HG02623 (cell line): Measurements from ENCODE around the gene SMIM36.
"Not testable (repeated sequence)": the region's sequence is repeated elsewhere in the genome, so short reads cannot be mapped to it uniquely, and the experiment has no call there.

Experiments
- ATAC-seq: cut with Tn5 transposase; IDR thresholded peaks from one replicate; pipeline ENCODE4 v1.9.1; 2021; ENCODE audit warnings: moderate library complexity; ENCODE audit not compliant: unreplicated experiment

Gene SMIM36

DNA sequence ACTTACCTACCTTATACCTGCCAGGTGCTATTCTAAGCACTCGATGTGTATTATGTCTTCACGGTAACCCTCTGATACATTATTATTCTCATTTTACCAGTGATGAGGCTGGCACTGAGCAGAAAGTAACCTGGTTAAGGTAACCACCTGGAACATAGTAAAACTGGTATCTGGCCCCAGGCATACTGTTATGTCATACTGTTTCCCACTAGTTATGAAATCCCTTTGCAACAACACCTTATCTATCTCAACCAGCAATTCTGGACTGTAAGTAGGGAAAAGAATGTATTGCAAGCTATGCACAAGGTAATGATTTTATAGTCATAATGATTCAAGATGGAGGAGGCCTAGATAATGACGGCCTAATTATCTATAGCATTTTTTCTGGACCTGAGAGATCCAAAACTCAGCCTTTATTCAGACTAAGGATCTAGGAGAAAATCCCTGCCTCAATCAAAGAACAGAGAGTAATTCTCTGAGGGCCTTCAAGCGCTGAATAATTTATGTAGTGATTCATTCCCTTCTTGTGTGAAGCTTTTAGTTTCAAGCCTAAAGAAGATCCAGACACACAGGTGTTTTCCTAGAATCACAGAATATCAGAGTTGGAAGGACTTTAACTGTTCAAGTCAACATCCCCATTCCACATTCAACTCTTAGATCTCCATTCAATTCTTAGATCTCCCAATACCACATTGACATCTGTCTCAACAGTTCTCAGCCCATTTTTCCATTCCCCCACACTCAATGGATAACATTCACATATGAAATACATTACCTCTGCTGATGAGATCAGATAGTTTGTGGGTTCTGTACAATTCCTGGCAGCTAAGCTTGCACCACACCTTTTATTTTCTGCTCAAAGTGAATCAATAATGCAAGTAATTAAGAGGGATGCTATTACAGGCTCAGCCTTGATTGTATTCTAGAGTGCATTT, 74.8 kb downstream of the SMIM36 start:
- peak; percentile 17 for ATAC-seq

- ATAC-seq, result no peak
Observed at GRCh38 chr17:55435408-55435807, 75.8 kb downstream of the SMIM36 start.

- ATAC-seq, result no peak
Observed at GRCh38 chr17:55434721-55435120, 76.5 kb downstream of the SMIM36 start.

- ATAC-seq, result no peak
Observed at GRCh38 chr17:55433629-55434422, 77.4 kb downstream of the SMIM36 start.

- no peak for ATAC-seq
Observed at GRCh38 chr17:55433029-55433628, 78.1 kb downstream of the SMIM36 start.

DNA sequence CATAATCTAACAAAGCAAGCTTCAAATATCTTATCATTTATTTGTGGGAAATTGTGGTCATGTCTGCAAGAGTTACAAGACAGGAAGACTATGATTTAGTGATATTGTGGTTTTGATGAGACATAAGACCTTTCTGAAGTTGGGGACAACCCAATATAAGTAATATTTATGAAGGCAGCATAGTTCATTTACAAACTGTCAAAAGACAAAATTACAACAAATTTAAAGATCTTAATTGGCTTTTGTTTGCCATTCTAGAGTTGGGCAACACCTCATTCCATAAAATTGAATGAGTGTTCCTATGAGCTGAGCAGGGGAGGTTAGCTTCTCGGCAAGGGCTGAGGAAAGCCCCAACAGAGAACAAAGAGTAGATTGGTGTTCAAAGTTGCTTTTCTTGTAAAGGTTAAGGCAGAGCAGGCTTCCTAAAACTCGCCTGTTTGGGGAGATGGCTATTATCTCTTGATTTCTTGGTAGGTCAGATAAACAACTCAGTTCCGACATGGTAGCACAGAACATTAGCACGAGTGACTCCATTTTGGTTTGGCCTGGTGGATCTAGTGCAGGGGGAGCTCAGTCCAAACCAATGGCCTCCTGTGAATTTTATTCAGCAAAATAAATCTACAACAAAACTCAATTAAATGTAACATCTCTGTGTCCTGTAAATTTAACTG, 78.8 kb downstream of the SMIM36 start:
- ATAC-seq, result no peak

GRCh38 chr17:55431914-55432313, 79.3 kb downstream of the SMIM36 start:
- not testable (repeated sequence) for ATAC-seq

- ATAC-seq, result no peak
Observed at GRCh38 chr17:55430541-55431288, 80.5 kb downstream of the SMIM36 start.

- no peak for ATAC-seq
Observed at GRCh38 chr17:55427587-55427882, 83.7 kb downstream of the SMIM36 start.

- peak; percentile 55 for ATAC-seq
Observed at GRCh38 chr17:55426851-55427586, 84.2 kb downstream of the SMIM36 start.

DNA sequence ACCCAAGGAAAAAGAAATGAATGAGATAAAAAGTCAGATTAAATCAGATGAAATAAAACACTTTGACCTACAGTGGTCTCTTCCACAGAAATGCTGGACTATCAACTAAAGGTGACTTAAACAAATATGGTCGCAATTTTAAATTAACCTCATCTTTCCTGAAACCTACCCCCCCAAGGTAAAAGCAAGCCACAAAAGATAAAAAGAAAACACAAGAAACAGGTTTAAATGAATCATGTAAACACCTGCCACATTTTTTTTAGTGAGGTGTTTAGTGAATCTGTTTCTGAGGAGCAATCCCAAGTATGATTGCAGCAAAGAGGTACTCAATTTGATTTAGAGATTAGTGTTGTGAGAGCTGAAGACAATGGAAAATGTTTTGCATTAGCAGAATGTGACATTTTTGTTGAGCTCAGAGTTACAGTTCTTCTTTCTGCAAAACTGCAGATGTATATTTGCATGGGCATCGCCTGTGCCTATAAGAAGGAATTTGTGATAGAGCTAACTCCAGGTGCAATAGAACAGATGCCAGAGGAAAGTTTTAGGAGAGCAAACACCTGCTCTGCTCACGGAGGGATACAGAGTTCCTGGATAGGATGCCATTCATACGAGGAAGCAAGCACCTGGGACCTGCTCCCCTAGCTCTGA, 86.2 kb downstream of the SMIM36 start:
- ATAC-seq, result no peak

GRCh38 chr17:55423535-55423934, 87.7 kb downstream of the SMIM36 start:
- ATAC-seq, result no peak

DNA sequence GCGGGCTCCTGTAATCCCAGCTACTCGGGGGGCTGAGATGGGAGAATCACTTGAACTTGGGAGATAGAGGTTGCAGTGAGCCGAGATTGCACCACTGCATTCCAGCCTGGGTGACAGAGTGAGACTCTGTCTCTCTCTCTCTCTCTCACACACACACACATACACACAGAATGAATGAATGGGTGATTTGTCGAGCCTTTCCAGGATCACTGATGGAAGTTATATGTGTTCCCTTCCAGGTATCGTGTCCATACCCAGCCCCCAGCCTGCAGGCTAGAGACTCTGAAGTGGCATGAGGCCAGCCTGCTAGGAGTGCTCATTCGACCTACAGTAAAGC, 88.5 kb downstream of the SMIM36 start:
- not testable (repeated sequence) for ATAC-seq

DNA sequence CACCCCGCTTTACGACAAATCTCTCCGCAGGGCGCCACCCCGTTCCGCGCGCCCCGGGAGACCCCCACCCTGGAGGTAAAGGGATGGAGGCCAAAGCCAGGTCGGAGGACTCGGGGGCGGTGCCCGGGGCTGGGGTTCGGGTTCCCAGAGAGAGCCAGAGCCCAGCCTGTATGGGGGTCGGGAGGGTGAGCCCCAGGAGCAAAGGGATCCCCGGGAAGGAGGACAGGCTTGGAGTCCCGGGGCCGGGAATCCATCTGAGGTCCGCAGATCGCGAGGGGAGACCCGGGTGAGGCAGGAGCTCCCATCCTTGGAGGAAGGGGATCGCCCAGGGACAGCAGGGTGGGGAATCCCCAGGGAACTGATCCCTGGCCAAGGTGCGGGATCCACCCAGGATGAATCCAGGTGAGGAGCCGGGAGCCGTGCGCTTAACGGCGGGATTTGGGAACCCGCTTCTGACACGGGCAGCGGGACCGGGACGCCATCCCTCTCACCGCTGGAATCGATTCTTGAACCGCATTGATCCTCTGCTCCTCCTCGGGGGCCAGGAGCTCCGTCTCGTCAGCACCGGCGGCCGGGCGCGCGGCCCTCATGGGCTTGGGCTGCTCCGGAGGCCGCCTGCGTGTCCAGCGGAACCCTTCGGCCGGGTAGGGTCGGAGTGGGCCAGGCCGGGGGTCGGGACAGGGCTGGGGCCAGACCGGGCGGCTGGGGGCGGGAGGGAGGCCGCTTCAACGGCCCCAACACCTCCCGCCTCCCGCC, 89.9 kb downstream of the SMIM36 start, which contains the start of gene MMD:
Gene MMD (minus strand): TSS at position 657 of the 756 bp plus-strand sequence. CDS start 140 bp downstream, at position 517.
- peak; percentile 16 for ATAC-seq

GRCh38 chr17:55420776-55421178, 90.5 kb downstream of the SMIM36 start:
- no peak for ATAC-seq

DNA sequence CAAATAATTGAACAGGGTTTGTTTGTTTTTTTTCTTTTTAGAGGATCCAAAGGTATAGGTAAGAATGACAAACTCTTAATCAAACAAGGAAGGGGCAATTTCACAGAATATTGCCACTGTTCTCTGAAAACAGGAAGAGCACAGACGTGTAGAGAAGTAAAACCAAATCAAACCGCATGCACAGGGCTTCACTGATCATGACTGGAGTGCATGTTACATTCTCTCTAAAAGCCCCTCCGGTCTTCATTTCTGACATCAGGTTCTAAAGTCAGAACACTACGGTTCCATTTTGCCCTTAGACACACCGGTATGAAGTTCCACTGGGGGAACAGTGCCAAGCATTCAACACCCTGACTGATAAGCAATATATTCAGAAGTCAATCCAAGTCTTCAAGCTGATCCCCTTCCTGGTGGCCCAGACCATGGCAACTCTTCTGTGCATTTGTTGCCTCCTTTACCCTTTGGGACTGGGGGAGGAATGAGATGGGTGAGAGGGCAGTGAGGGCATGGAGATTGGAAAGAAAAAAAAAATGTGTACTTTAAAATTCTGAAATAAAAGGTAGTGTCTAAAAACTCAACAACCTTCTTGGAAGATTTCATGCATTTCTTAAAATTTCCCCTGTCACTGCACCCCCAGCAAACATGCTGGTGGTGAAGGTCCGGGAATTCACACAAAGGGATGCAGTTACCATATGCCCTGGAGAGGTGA, 91.0 kb downstream of the SMIM36 start:
- peak; percentile 25 for ATAC-seq

DNA sequence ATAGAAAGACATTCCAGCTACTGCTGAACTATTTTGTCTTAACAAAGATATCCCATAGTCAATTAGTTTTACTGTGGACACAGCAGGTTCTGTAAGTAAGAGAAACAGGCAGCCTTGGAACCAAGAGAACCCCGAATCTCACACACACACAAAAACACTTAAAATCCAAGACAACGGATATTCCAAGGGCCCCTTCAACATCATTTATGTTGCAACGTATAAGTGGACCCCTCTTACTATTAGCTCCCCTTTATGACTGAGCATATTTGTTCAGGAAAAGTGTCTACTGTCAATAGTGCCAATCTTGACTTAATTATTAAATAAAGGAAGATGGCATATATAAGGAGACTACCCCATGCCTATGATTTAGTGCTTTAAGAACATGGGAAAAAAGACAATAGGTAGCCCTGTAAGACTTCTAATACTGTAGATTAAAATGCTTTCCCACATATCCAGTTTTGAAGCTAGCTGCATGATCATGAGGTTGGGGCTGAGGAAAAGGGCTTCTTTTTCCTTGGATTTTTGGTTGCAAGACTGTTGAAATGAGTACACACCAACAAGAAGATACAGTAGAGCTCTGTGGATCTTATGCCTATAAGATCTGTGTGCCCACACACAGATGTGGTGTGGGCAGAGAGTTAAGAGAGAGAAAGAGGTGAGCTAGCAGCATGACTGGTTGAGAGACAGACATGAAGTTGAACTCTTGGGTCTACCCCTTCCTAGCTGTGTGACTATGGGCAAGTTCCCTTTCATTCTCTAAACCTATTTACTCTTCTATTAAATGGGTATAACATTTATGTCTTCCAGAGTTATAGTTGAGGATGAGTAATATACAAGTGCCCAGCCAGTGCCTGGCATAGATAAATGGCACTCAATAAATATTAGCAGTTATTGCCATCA, 92.6 kb downstream of the SMIM36 start:
- no peak for ATAC-seq
